ENCODE results near the gene STIM1.

The STIM1 gene

GRCh38 chr11:3882655-3883054, 27.2 kb downstream of the STIM1 start:
- peaks cover 3% of the 10 kb centered on the region for H3K79me1 ChIP-seq (ENCODE audit: low read length)
- no peak overlapping the region for H2BK5ac ChIP-seq (ENCODE audit: low read length)
- H3K4ac ChIP-seq (ENCODE audit: low read depth, low read length): no peak overlapping the region
- H3K36me3 ChIP-seq (ENCODE audit: control insufficient read depth, insufficient read depth, low read length): no peaks in the 10 kb centered on the region
- H3K4me2 ChIP-seq (ENCODE audit: low read length): no peak overlapping the region
- H3K27me3 ChIP-seq (ENCODE audit: insufficient read depth, low read length, poor library complexity): no peaks in the 10 kb centered on the region
- no peak overlapping the region for H3K56ac ChIP-seq (ENCODE audit: low read length)
- no peak overlapping the region for H2BK120ac ChIP-seq (ENCODE audit: low read depth, low read length)
- no peak overlapping the region for H4K8ac ChIP-seq (ENCODE audit: low read depth, low read length)
- DNase-seq: no peak
- H4K5ac ChIP-seq (ENCODE audit: low read length): no peak overlapping the region
- no peak overlapping the region for H3K9ac ChIP-seq (ENCODE audit: low read length)
- no peak overlapping the region for H3K18ac ChIP-seq (ENCODE audit: low read length)
- no peak overlapping the region for H2AK5ac ChIP-seq (ENCODE audit: low read length)
- H3K4me3 ChIP-seq (ENCODE audit: low read length): no peak overlapping the region
- peaks cover 4% of the 10 kb centered on the region for H3K4me1 ChIP-seq (ENCODE audit: control insufficient read depth, low read depth, low read length)
- H2BK15ac ChIP-seq (replicated peaks; ENCODE audit: low read depth): no peak overlapping the region
- no peak overlapping the region for H3K27ac ChIP-seq (ENCODE audit: low read depth, low read length)
- no peaks in the 10 kb centered on the region for H3K79me2 ChIP-seq (ENCODE audit: control insufficient read depth, insufficient read depth, low read length)
- H3K23ac ChIP-seq (ENCODE audit: low read length): no peak overlapping the region

- Histone ChIP-seq H3K9ac (ENCODE audit: low read length) (no peak overlapping the region), H3K18ac (ENCODE audit: low read length) (no peak overlapping the region), H3K27me3 (ENCODE audit: insufficient read depth, low read length, poor library complexity) (no peaks in the 10 kb centered on the region), H3K4ac (ENCODE audit: low read depth, low read length) (no peak overlapping the region), H2BK120ac (ENCODE audit: low read depth, low read length) (no peak overlapping the region), H4K8ac (ENCODE audit: low read depth, low read length) (no peak overlapping the region), H3K4me2 (ENCODE audit: low read length) (no peak overlapping the region), H3K23ac (ENCODE audit: low read length) (no peak overlapping the region), H3K79me1 (ENCODE audit: low read length) (no peaks in the 10 kb centered on the region), H3K36me3 (ENCODE audit: control insufficient read depth, insufficient read depth, low read length) (no peaks in the 10 kb centered on the region), H4K5ac (ENCODE audit: low read length) (no peak overlapping the region), H3K4me3 (ENCODE audit: low read length) (no peak overlapping the region), H2BK5ac (ENCODE audit: low read length) (no peak overlapping the region), H3K79me2 (ENCODE audit: control insufficient read depth, insufficient read depth, low read length) (no peaks in the 10 kb centered on the region), H2BK15ac (replicated peaks; ENCODE audit: low read depth) (no peak overlapping the region), H3K27ac (ENCODE audit: low read depth, low read length) (no peak overlapping the region), H2AK5ac (ENCODE audit: low read length) (no peak overlapping the region), H3K56ac (ENCODE audit: low read length) (no peak overlapping the region), H3K4me1 (ENCODE audit: control insufficient read depth, low read depth, low read length) (no peaks in the 10 kb centered on the region)
- WGBS (ENCODE audit: extremely low coverage, insufficient coverage, low lambda C conversion rate): no CpG with 5 or more reads among the region's 7 CpGs
- DNase-seq: no peak
These were observed 30.4 kb downstream of the STIM1 start for GRCh38 chr11:3885855-3886254.

- no peak overlapping the region for H3K18ac ChIP-seq (ENCODE audit: low read length)
- H4K8ac ChIP-seq (ENCODE audit: low read depth, low read length): no peak overlapping the region
- no peak overlapping the region for H3K27ac ChIP-seq (ENCODE audit: low read depth, low read length)
- H3K79me1 ChIP-seq (ENCODE audit: low read length): no peaks in the 10 kb centered on the region
- H2BK5ac ChIP-seq (ENCODE audit: low read length): no peak overlapping the region
- H3K56ac ChIP-seq (ENCODE audit: low read length): no peak overlapping the region
- H2BK15ac ChIP-seq (replicated peaks; ENCODE audit: low read depth): no peak overlapping the region
- no peaks in the 10 kb centered on the region for H3K4me1 ChIP-seq (ENCODE audit: control insufficient read depth, low read depth, low read length)
- no peak overlapping the region for H3K4ac ChIP-seq (ENCODE audit: low read depth, low read length)
- no peak overlapping the region for H3K9ac ChIP-seq (ENCODE audit: low read length)
- H3K4me3 ChIP-seq (ENCODE audit: low read length): no peak overlapping the region
- DNase-seq: no peak
- no peak overlapping the region for H3K4me2 ChIP-seq (ENCODE audit: low read length)
- WGBS (ENCODE audit: extremely low coverage, insufficient coverage, low lambda C conversion rate): no CpG with 5 or more reads among the region's 1 CpG
- H3K23ac ChIP-seq (ENCODE audit: low read length): no peak overlapping the region
- no peaks in the 10 kb centered on the region for H3K79me2 ChIP-seq (ENCODE audit: control insufficient read depth, insufficient read depth, low read length)
- no peaks in the 10 kb centered on the region for H3K36me3 ChIP-seq (ENCODE audit: control insufficient read depth, insufficient read depth, low read length)
- H4K5ac ChIP-seq (ENCODE audit: low read length): no peak overlapping the region
- no peak overlapping the region for H2BK120ac ChIP-seq (ENCODE audit: low read depth, low read length)
- H2AK5ac ChIP-seq (ENCODE audit: low read length): no peak overlapping the region
- no peaks in the 10 kb centered on the region for H3K27me3 ChIP-seq (ENCODE audit: insufficient read depth, low read length, poor library complexity)
These were observed 31.5 kb downstream of the STIM1 start for GRCh38 chr11:3886985-3887384.

GRCh38 chr11:3888876-3889275, 33.4 kb downstream of the STIM1 start:
- no peak overlapping the region for H3K4ac ChIP-seq (ENCODE audit: low read depth, low read length)

GRCh38 chr11:3890014-3890413, 34.5 kb downstream of the STIM1 start:
- peak overlapping the region; percentile 53 for H3K23ac ChIP-seq (ENCODE audit: low read length)
- no peaks in the 10 kb centered on the region for H3K27me3 ChIP-seq (ENCODE audit: insufficient read depth, low read length, poor library complexity)
- H4K5ac ChIP-seq (ENCODE audit: low read length): no peak overlapping the region
- H4K8ac ChIP-seq (ENCODE audit: low read depth, low read length): no peak overlapping the region
- no peak overlapping the region for H2BK120ac ChIP-seq (ENCODE audit: low read depth, low read length)
- H2AK5ac ChIP-seq (ENCODE audit: low read length): no peak overlapping the region
- DNase-seq: no peak
- no peak overlapping the region for H3K18ac ChIP-seq (ENCODE audit: low read length)
- no peak overlapping the region for H3K4ac ChIP-seq (ENCODE audit: low read depth, low read length)
- no peak overlapping the region for H3K4me2 ChIP-seq (ENCODE audit: low read length)
- H2BK15ac ChIP-seq (replicated peaks; ENCODE audit: low read depth): no peak overlapping the region
- no CpG with 5 or more reads among the region's 2 CpGs for WGBS (ENCODE audit: extremely low coverage, insufficient coverage, low lambda C conversion rate)
- H3K79me2 ChIP-seq (ENCODE audit: control insufficient read depth, insufficient read depth, low read length): no peaks in the 10 kb centered on the region
- no peaks in the 10 kb centered on the region for H3K4me1 ChIP-seq (ENCODE audit: control insufficient read depth, low read depth, low read length)
- H3K27ac ChIP-seq (ENCODE audit: low read depth, low read length): no peak overlapping the region
- H3K9ac ChIP-seq (ENCODE audit: low read length): no peak overlapping the region
- H3K56ac ChIP-seq (ENCODE audit: low read length): no peak overlapping the region
- no peak overlapping the region for H2BK5ac ChIP-seq (ENCODE audit: low read length)
- H3K36me3 ChIP-seq (ENCODE audit: control insufficient read depth, insufficient read depth, low read length): no peaks in the 10 kb centered on the region
- no peak overlapping the region for H3K4me3 ChIP-seq (ENCODE audit: low read length)
- H3K79me1 ChIP-seq (ENCODE audit: low read length): no peaks in the 10 kb centered on the region

More at GRCh38 chr11:3888876-3889275, 33.4 kb downstream of the STIM1 start:
- Histone ChIP-seq H3K79me1 (ENCODE audit: low read length) (no peaks in the 10 kb centered on the region), H3K27me3 (ENCODE audit: insufficient read depth, low read length, poor library complexity) (no peaks in the 10 kb centered on the region), H4K5ac (ENCODE audit: low read length) (no peak overlapping the region), H3K27ac (ENCODE audit: low read depth, low read length) (no peak overlapping the region), H3K4me3 (ENCODE audit: low read length) (no peak overlapping the region), H3K23ac (ENCODE audit: low read length) (no peak overlapping the region), H3K36me3 (ENCODE audit: control insufficient read depth, insufficient read depth, low read length) (no peaks in the 10 kb centered on the region), H3K18ac (ENCODE audit: low read length) (no peak overlapping the region), H2BK5ac (ENCODE audit: low read length) (no peak overlapping the region), H2AK5ac (ENCODE audit: low read length) (no peak overlapping the region), H4K8ac (ENCODE audit: low read depth, low read length) (no peak overlapping the region), H3K56ac (ENCODE audit: low read length) (no peak overlapping the region), H3K79me2 (ENCODE audit: control insufficient read depth, insufficient read depth, low read length) (no peaks in the 10 kb centered on the region), H2BK120ac (ENCODE audit: low read depth, low read length) (no peak overlapping the region), H2BK15ac (replicated peaks; ENCODE audit: low read depth) (no peak overlapping the region), H3K9ac (ENCODE audit: low read length) (no peak overlapping the region), H3K4me1 (ENCODE audit: control insufficient read depth, low read depth, low read length) (no peaks in the 10 kb centered on the region), H3K4me2 (ENCODE audit: low read length) (no peak overlapping the region)
- no peak for DNase-seq

GRCh38 chr11:3890806-3891205, 35.3 kb downstream of the STIM1 start:
- no peak overlapping the region for H3K23ac ChIP-seq (ENCODE audit: low read length)
- no peak overlapping the region for H3K4me3 ChIP-seq (ENCODE audit: low read length)
- H3K4ac ChIP-seq (ENCODE audit: low read depth, low read length): no peak overlapping the region
- WGBS (ENCODE audit: extremely low coverage, insufficient coverage, low lambda C conversion rate): no CpG with 5 or more reads among the region's 1 CpG
- no peak overlapping the region for H3K27ac ChIP-seq (ENCODE audit: low read depth, low read length)
- H3K9ac ChIP-seq (ENCODE audit: low read length): no peak overlapping the region
- no peaks in the 10 kb centered on the region for H3K27me3 ChIP-seq (ENCODE audit: insufficient read depth, low read length, poor library complexity)
- H2BK5ac ChIP-seq (ENCODE audit: low read length): no peak overlapping the region
- no peak overlapping the region for H3K4me2 ChIP-seq (ENCODE audit: low read length)
- H2AK5ac ChIP-seq (ENCODE audit: low read length): no peak overlapping the region
- no peak for DNase-seq
- H2BK15ac ChIP-seq (replicated peaks; ENCODE audit: low read depth): no peak overlapping the region
- H2BK120ac ChIP-seq (ENCODE audit: low read depth, low read length): no peak overlapping the region
- H4K5ac ChIP-seq (ENCODE audit: low read length): no peak overlapping the region
- H3K18ac ChIP-seq (ENCODE audit: low read length): no peak overlapping the region
- no peaks in the 10 kb centered on the region for H3K4me1 ChIP-seq (ENCODE audit: control insufficient read depth, low read depth, low read length)
- no peak overlapping the region for H4K8ac ChIP-seq (ENCODE audit: low read depth, low read length)
- no peaks in the 10 kb centered on the region for H3K79me1 ChIP-seq (ENCODE audit: low read length)
- no peaks in the 10 kb centered on the region for H3K36me3 ChIP-seq (ENCODE audit: control insufficient read depth, insufficient read depth, low read length)
- no peaks in the 10 kb centered on the region for H3K79me2 ChIP-seq (ENCODE audit: control insufficient read depth, insufficient read depth, low read length)
- no peak overlapping the region for H3K56ac ChIP-seq (ENCODE audit: low read length)

Data from mesendoderm (in vitro differentiated cells).